Lung (tissue), 12 donors: Measurements from ENCODE around the gene C12orf57. TPM values are rescaled to one million over a fixed set of nuclear protein-coding genes. Genes with fewer than 3 reads are reported as not detected.

Experiments used
- ATAC-seq: fragments of 200-7000 bp; cut with Tn5 transposase; one replicate; pipeline ENCODE4 v1.9.1; 2020; ENCODE audit warnings: moderate number of reproducible peaks; ENCODE audit not compliant: insufficient read depth, low FRiP score
- DNase-seq, 3 donors: peaks; one replicate each; pipeline ENCODE4 v3.0.0-alpha.2; 2013 to 2017
- H3K27ac ChIP-seq, 2 donors: one replicate each; pipeline ENCODE4 v1.5.1; 2013; ENCODE audit warnings: mild to moderate bottlenecking in 2 of 2, moderate library complexity in 2 of 2, control low read depth in 1 of 2, inconsistent platforms in 1 of 2, low read depth in 1 of 2, low read length in 1 of 2
- H3K27me3 ChIP-seq, 3 donors: one replicate each; pipeline ENCODE4 v1.5.1; 2013; ENCODE audit warnings: low read length in 2 of 3; ENCODE audit not compliant: control insufficient read depth in 3 of 3, insufficient read depth in 3 of 3
- H3K36me3 ChIP-seq, 4 donors: one replicate each; pipeline ENCODE4 v1.5.1; 2013; ENCODE audit warnings: low read length in 4 of 4, mild to moderate bottlenecking in 1 of 4, moderate library complexity in 1 of 4; ENCODE audit not compliant: control insufficient read depth in 4 of 4, insufficient read depth in 4 of 4
- H3K4me1 ChIP-seq, 5 donors: one replicate each; pipeline ENCODE4 v1.5.1; 2013; ENCODE audit warnings: low read length in 5 of 5, mild to moderate bottlenecking in 2 of 5, moderate library complexity in 1 of 5; ENCODE audit not compliant: control insufficient read depth in 5 of 5, insufficient read depth in 5 of 5
- H3K4me3 ChIP-seq: one replicate; pipeline ENCODE4 v1.5.1; 2013; ENCODE audit warnings: mild to moderate bottlenecking, control low read depth, moderate library complexity
- H3K9ac ChIP-seq, 2 donors: one replicate each; pipeline ENCODE4 v1.5.1; 2013; ENCODE audit warnings: low read length in 2 of 2, control low read depth in 1 of 2; ENCODE audit not compliant: insufficient read depth in 1 of 2
- H3K9me3 ChIP-seq, 4 donors: one replicate each; pipeline ENCODE4 v1.5.1; 2013; ENCODE audit warnings: low read length in 3 of 4, mild to moderate bottlenecking in 1 of 4, moderate library complexity in 1 of 4; ENCODE audit not compliant: control insufficient read depth in 4 of 4, insufficient read depth in 3 of 4
- WGBS, 2 donors: extraction: QIAGEN DNeasy Blood & Tissue Kit; methylation state at CpG; one replicate each; pipeline ENCODE4 v1.1.7; 2013; 5-methylcytosine and 5-hydroxymethylcytosine counted together
- polyA plus RNA-seq, 2 donors: library from polyadenylated mRNA; stranded (reverse); fragments of 200-250 nt; gene quantifications; one replicate each; pipeline ENCODE4 v1.2.1, GENCODE V29; 2013
- total RNA-seq, 2 donors: library from RNA; depleted of rRNA in 1 of 2; stranded (reverse); fragments of >200 nt in 1 of 2; gene quantifications; one replicate each; pipeline ENCODE4 v1.2.1, GENCODE V29; 2014 to 2021
- TF ChIP-seq, protein P1 (sequence below): IDR thresholded peaks from 2 replicates; pipeline ENCODE4 v1.5.1; 2012; ENCODE audit warnings: mild to moderate bottlenecking; ENCODE audit errors: control extremely low read depth, extremely low read depth
- donor health status: control.
- donor health status: control.
- donor health status: Bipolar disorder and iron deficiency.
- donor health status: healthy.
- donor health status: DM: yes; HTN: yes; CAD: no.

C12orf57 gene
- total and polyA plus RNA-seq, 4 donors = 92.9 to 437 (median 283) TPM

DNA sequence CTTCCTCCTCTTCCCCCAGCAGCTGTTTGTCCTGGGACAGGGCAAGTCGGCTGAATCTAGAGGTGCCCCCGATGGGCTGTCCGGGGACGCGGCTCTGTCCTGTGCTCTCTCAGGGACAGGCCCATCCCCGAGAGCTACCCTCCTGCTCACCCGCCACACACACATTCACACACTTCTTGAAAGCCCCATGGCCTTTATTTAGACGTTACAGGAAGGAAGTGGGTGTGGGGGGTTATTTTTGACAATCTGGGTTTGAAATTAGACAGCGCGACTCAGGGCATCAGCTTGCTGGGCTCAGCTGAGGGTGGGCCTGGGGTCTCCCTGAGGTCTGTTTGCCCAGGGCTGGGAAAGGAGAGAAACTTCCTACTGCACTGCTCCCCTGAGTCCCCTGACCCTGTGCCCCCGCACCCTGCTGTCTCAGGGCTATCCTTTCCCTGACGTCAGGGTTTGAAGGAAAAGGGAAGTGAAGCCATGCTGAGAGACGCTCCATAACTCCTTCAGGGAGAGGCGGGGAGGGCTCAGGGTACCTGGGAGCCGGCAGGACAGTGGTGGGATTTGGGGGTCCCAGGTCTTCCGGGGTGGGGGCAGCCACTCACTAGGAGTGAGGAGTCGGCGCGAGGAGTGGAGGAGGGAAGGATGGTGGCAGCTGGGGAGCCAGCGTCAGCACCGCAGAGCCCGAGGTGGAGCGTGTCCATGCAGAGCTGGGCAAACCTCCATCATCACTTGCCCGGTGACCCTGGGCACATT, 15.4 kb downstream of the C12orf57 start:
- H3K4me1 ChIP-seq = peaks cover 0 to 29% (median 11%) of the 10 kb centered on the region in 5 donors
- no peak overlapping the region for H3K9ac ChIP-seq
- no peak overlapping the region for H3K4me3 ChIP-seq
- TF ChIP-seq, protein P1, sequence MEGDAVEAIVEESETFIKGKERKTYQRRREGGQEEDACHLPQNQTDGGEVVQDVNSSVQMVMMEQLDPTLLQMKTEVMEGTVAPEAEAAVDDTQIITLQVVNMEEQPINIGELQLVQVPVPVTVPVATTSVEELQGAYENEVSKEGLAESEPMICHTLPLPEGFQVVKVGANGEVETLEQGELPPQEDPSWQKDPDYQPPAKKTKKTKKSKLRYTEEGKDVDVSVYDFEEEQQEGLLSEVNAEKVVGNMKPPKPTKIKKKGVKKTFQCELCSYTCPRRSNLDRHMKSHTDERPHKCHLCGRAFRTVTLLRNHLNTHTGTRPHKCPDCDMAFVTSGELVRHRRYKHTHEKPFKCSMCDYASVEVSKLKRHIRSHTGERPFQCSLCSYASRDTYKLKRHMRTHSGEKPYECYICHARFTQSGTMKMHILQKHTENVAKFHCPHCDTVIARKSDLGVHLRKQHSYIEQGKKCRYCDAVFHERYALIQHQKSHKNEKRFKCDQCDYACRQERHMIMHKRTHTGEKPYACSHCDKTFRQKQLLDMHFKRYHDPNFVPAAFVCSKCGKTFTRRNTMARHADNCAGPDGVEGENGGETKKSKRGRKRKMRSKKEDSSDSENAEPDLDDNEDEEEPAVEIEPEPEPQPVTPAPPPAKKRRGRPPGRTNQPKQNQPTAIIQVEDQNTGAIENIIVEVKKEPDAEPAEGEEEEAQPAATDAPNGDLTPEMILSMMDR = no peak
- 32 to 37% methylated on average over 24 of the region's 24 CpGs for WGBS, 2 donors
- no peaks in the 10 kb centered on the region for H3K9me3 ChIP-seq
- ATAC-seq (no peak), DNase-seq (no peak)
- no peaks in the 10 kb centered on the region for H3K27me3 ChIP-seq
- H3K36me3 ChIP-seq = peaks cover 0 to 21% (median 0%) of the 10 kb centered on the region in 4 donors
- peak overlapping the region; percentile 51 to 82 for H3K27ac ChIP-seq

DNA sequence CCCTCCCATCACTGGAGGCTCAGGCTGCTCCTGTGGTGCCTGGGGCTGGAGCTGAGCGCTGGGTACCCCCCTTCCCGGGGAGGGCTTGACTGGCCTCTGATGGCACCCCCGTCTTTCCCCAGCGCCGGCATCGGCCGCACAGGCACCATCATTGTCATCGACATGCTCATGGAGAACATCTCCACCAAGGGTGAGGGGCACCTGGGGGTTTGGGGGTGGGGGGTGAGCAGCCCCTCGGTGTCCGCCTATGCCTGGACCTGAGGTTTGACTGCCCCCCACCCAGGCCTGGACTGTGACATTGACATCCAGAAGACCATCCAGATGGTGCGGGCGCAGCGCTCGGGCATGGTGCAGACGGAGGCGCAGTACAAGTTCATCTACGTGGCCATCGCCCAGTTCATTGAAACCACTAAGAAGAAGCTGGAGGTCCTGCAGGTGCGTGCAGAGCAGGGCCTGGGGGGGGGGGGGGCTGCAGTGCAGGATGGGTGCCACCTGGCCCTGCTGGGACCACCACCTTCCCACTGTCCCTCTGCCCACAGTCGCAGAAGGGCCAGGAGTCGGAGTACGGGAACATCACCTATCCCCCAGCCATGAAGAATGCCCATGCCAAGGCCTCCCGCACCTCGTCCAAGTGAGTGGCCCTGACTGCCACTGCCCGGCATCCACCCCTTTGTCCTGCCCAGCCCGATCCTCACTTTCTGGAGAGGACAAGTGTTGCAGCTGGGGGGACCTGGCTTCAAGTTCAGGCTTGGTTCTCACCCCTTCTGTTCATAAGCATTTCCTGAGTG, 16.2 kb downstream of the C12orf57 start:
- WGBS, 2 donors = 88 to 92% methylated on average over 26 of the region's 26 CpGs
- Histone ChIP-seq H3K4me1 (peaks cover 0 to 29% (median 16%) of the 10 kb centered on the region in 5 donors), H3K4me3 (no peak overlapping the region), H3K9me3 (no peaks in the 10 kb centered on the region), H3K27me3 (no peaks in the 10 kb centered on the region), H3K9ac (no peak overlapping the region), H3K27ac (peak overlapping the region in 1 of 2 donors; percentile 92), H3K36me3 (peaks cover 0 to 21% (median 0%) of the 10 kb centered on the region in 4 donors)
- ATAC-seq = no peak
- no peak for DNase-seq
- TF ChIP-seq, protein P1 = no peak

DNA sequence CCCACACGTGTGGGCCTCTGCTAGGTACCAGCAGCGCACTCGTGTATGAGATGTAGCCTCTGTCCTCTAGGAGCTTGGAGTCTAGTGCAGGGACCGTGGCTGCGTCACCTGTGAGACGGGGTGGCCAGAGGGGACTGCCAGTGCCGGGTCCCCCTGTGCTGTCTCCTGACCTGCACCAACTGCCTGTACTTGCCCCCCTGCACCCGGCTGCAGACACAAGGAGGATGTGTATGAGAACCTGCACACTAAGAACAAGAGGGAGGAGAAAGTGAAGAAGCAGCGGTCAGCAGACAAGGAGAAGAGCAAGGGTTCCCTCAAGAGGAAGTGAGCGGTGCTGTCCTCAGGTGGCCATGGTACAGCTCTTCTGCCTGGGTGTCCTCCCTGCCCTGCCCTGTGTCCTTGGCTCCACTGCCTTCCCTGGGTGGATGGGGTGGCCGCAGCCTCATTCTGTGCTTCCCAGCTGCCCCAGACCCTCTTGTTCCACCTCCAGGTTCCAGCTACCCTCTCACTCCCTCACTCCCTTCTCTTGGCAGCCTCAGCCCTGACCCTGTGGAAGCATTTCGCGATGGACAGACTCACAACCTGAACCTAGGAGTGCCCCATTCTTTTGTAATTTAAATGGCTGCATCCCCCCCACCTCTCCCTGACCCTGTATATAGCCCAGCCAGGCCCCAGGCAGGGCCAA, 16.9 kb downstream of the C12orf57 start:
- Histone ChIP-seq H3K9me3 (no peaks in the 10 kb centered on the region), H3K4me3 (no peak overlapping the region), H3K4me1 (peaks cover 0 to 29% (median 16%) of the 10 kb centered on the region in 5 donors), H3K27me3 (no peaks in the 10 kb centered on the region), H3K27ac (peak overlapping the region in 1 of 2 donors; percentile 92), H3K36me3 (peaks cover 0 to 26% (median 3%) of the 10 kb centered on the region in 4 donors), H3K9ac (no peak overlapping the region)
- WGBS, 2 donors = 77 to 81% methylated on average over 13 of the region's 13 CpGs
- ATAC-seq (no peak), DNase-seq (no peak)
- TF ChIP-seq, protein P1 = no peak
